ENCODE measurements around the gene G3BP2. TPM values are rescaled to one million over a fixed set of nuclear protein-coding genes. Genes with fewer than 3 reads are reported as not detected.

Gene G3BP2
- total RNA-seq, 4 donors from 2014 or later, result 123 to 226 (median 132) TPM

DNA sequence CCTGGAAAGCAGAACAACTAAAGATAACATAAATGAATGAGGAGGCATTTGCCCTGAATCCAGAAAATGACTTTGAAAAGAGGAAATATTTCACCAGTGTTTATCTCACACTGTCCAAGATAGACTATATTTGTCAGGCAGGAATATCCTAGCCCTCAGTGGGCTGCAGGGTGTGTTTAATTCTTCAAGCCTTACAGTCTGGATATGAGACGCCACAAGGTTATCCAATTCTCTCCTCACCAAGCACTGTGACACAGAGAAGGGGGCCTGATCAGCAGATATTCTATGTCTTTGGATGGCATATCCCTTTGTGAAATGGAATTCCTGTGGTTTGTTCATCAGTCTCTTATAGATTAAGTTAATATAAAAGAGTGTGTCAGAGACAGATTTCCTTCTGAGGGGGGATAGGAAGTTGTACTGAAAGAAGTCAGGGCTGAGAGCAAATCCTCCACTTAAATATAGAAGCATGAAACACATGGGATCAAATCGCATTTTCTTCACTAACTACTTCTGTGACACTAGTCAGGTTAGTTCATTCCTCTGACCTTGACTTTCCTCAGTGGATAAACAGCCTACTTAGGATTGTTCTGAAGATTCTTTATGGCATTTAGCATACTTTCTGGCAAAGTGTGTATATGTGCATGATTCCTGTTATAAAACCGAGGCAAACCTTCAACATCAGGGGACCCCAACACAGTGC is 6.8 kb upstream of the G3BP2 start:
- no peaks in the 10 kb centered on the region for H3K36me3 ChIP-seq
- H3K27me3 ChIP-seq, result no peaks in the 10 kb centered on the region
- peak overlapping the region; percentile 77 to 84 (median 79) for H3K27ac ChIP-seq
- in situ Hi-C loops (cut with MboI; ENCODE audit: low sequenced_read_pairs in 4 of 4) (no loop called here), intact Hi-C loops (cut with DNase I; ENCODE audit: low total_unique reads) (loop anchor here (10.0 kb wide), 2 partner anchors 405 to 515 kb away; no protein-coding TSS in a partner anchor)
- no peak overlapping the region for H3K4me3 ChIP-seq
- no peaks in the 10 kb centered on the region for H3K9me3 ChIP-seq
- TF ChIP-seq, protein P1, sequence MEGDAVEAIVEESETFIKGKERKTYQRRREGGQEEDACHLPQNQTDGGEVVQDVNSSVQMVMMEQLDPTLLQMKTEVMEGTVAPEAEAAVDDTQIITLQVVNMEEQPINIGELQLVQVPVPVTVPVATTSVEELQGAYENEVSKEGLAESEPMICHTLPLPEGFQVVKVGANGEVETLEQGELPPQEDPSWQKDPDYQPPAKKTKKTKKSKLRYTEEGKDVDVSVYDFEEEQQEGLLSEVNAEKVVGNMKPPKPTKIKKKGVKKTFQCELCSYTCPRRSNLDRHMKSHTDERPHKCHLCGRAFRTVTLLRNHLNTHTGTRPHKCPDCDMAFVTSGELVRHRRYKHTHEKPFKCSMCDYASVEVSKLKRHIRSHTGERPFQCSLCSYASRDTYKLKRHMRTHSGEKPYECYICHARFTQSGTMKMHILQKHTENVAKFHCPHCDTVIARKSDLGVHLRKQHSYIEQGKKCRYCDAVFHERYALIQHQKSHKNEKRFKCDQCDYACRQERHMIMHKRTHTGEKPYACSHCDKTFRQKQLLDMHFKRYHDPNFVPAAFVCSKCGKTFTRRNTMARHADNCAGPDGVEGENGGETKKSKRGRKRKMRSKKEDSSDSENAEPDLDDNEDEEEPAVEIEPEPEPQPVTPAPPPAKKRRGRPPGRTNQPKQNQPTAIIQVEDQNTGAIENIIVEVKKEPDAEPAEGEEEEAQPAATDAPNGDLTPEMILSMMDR (IDR thresholded peaks at IDR 0.05 in 4 of 5, conservative IDR thresholded peaks at IDR 0.05 in 1 of 5), result no peak
- peak in 1 of 2 donors; percentile 11 for TF ChIP-seq POLR2A (IDR thresholded peaks at IDR 0.05)
- ATAC-seq (peak; percentile 80 to 83), DNase-seq (no peak)
- peaks cover 20 to 29% of the 10 kb centered on the region in 2 donors for H3K4me1 ChIP-seq

DNA sequence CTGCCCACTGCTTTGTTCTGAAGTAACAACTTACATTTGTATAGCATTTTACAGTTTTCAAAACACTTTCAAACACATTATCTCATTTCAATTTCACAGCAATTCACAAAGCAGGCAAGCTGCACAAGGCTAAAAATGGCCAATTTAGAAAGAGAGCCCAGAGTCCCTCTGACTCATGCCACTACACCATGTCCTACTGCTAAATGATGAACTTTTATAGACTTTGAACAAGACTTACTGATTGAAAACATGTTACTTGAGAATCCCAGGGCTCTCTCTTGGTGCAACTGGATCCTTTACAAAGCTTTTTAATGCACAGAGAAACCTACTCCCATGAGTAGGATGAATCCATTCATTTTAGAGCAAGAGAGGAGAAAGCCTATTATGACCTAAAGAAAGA is 5.8 kb upstream of the G3BP2 start:
- H3K4me3 ChIP-seq, result no peak overlapping the region
- H3K27me3 ChIP-seq, result no peaks in the 10 kb centered on the region
- intact Hi-C loops (cut with DNase I; ENCODE audit: low total_unique reads), result loop anchor here (10.0 kb wide), 2 partner anchors 406 to 516 kb away; no protein-coding TSS in a partner anchor
- ATAC-seq (peak in 1 of 2 donors; percentile 60), DNase-seq (no peak)
- H3K9me3 ChIP-seq, result no peaks in the 10 kb centered on the region
- H3K36me3 ChIP-seq, result no peaks in the 10 kb centered on the region
- TF ChIP-seq, protein P1 (IDR thresholded peaks at IDR 0.05 in 4 of 5, conservative IDR thresholded peaks at IDR 0.05 in 1 of 5), result no peak
- no peak for TF ChIP-seq POLR2A (IDR thresholded peaks at IDR 0.05)
- H3K27ac ChIP-seq, result peak overlapping the region; percentile 77 to 84 (median 79)
- in situ Hi-C loops (cut with MboI; ENCODE audit: low sequenced_read_pairs in 4 of 4), result no loop called here
- peaks cover 19 to 28% of the 10 kb centered on the region in 2 donors for H3K4me1 ChIP-seq

DNA sequence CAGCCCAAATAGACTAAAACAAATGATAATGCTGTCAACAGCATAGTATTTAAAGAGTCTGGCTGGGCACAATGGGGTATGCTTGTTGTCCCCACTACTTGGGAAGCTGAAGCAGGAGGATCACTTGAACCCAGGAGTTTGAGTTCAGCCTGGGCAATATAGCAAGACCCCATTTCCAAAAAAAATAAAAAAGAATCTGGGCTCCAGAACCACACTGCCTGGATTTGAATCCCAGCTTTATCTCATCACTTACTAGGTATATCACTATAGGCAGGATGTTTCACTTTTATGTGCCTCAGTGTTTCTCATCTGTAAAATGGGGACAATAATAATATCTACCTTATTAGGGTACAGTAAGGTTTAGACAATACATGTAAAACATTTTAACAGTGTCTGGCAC is 5.3 kb upstream of the G3BP2 start:
- no peak for ATAC-seq
- intact Hi-C loops (cut with DNase I; ENCODE audit: low total_unique reads), result loop anchor here (10.0 kb wide), 2 partner anchors 406 to 516 kb away; no protein-coding TSS in a partner anchor
- in situ Hi-C loops (cut with MboI; ENCODE audit: low sequenced_read_pairs in 4 of 4), result no loop called here
- peak overlapping the region; percentile 77 to 84 (median 79) for H3K27ac ChIP-seq
- TF ChIP-seq, protein P1 (IDR thresholded peaks at IDR 0.05 in 4 of 5, conservative IDR thresholded peaks at IDR 0.05 in 1 of 5), result no peak
- no peak for TF ChIP-seq POLR2A (IDR thresholded peaks at IDR 0.05)
- H3K36me3 ChIP-seq, result no peaks in the 10 kb centered on the region
- no peaks in the 10 kb centered on the region for H3K9me3 ChIP-seq
- no peak overlapping the region for H3K4me3 ChIP-seq
- H3K4me1 ChIP-seq, result peaks cover 22 to 27% of the 10 kb centered on the region in 2 donors
- DNase-seq, result no peak
- H3K27me3 ChIP-seq, result no peaks in the 10 kb centered on the region

DNA sequence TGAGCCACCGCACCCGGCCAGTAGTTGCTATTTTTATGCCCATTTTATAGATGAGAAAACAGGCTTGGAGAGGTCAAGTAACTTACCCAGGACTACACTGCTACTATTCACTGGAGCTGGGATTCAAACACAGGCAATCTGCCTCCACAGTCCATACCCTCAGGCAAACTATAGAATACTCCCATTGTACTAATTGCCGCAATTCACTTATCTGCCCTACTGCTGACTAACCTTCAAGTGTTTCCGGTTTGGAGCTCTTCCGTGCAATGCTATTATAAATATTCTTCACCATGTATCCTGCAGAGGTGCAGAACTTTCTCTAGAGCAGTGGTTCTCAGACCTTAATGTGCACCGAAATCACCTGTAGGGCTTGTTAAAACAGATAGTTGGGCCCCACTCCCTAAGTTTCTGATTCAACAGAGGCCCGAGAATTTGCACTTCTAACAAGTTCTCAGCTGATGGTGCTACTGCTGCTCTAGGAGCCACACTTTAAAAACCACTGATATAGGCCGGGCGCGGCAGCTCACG is 1.9 kb upstream of the G3BP2 start:
- Histone ChIP-seq H3K36me3 (no peaks in the 10 kb centered on the region), H3K4me1 (peaks cover 36 to 37% of the 10 kb centered on the region in 2 donors), H3K27me3 (no peaks in the 10 kb centered on the region), H3K27ac (peak overlapping the region; percentile 96 to 99 (median 98)), H3K4me3 (no peak overlapping the region), H3K9me3 (no peaks in the 10 kb centered on the region)
- intact Hi-C loops (cut with DNase I; ENCODE audit: low total_unique reads) (loop anchor here (10.0 kb wide), 2 partner anchors 410 to 520 kb away; no protein-coding TSS in a partner anchor), in situ Hi-C loops (cut with MboI; ENCODE audit: low sequenced_read_pairs in 4 of 4) (no loop called here)
- DNase-seq, result no peak
- ATAC-seq, result no peak
- TF ChIP-seq, protein P1 (IDR thresholded peaks at IDR 0.05 in 4 of 5, conservative IDR thresholded peaks at IDR 0.05 in 1 of 5), result no peak
- no peak for TF ChIP-seq POLR2A (IDR thresholded peaks at IDR 0.05)

Measured in gastrocnemius medialis (tissue), 4 donors.